HepG2 (cell line): ENCODE data around the gene JPH4. TPM values are rescaled to one million over a fixed set of nuclear protein-coding genes. Genes with fewer than 3 reads are reported as not detected.

ENCODE experiments used
- ARNTL ChIP-seq: sonication (generic); formaldehyde crosslinking; IDR thresholded peaks from 2 replicates; pipeline ENCODE4 v1.4.0; 2020; ENCODE audit warnings: mild to moderate bottlenecking, missing genetic modification reagents
- ASH2L ChIP-seq: fragments of 300-600, 200-600 bp; sonication (generic); IDR thresholded peaks from 2 replicates; pipeline ENCODE4 v1.7.0; 2017; ENCODE audit warnings: low read depth, mild to moderate bottlenecking, moderate library complexity, mixed read lengths, low read length; ENCODE audit not compliant: insufficient read length
- ATAD3A ChIP-seq: sonication (generic); formaldehyde crosslinking; IDR thresholded peaks from 2 replicates; pipeline ENCODE4 v1.4.0; 2020; ENCODE audit warnings: missing genetic modification reagents
- BORCS8-MEF2B ChIP-seq: sonication (generic); formaldehyde crosslinking; IDR thresholded peaks from 2 replicates; pipeline ENCODE4 v1.8.0; 2022; ENCODE audit warnings: mild to moderate bottlenecking, missing genetic modification reagents
- CREB1 ChIP-seq, 2 experiments: fragments of 450-650 bp in 1 of 2; IDR thresholded peaks; 2 replicates each; pipeline ENCODE4 v1.6.1; 2016 to 2017; ENCODE audit warnings: control low read depth in 1 of 2, mild to moderate bottlenecking in 1 of 2, missing compliant biosample characterization in 1 of 2, missing genetic modification characterization in 1 of 2
- DR1 ChIP-seq: sonication (generic); formaldehyde crosslinking; IDR thresholded peaks from 2 replicates; pipeline ENCODE4 v1.8.0; 2021; ENCODE audit warnings: mild to moderate bottlenecking, missing genetic modification reagents, inconsistent platforms
- HIVEP1 ChIP-seq: sonication (generic); formaldehyde crosslinking; IDR thresholded peaks from 2 replicates; pipeline ENCODE4 v1.4.0; 2020; ENCODE audit warnings: mild to moderate bottlenecking, missing genetic modification reagents
- ISX ChIP-seq: sonication (generic); formaldehyde crosslinking; conservative IDR thresholded peaks from 2 replicates; pipeline ENCODE4 v1.5.0; 2020; ENCODE audit warnings: missing genetic modification reagents
- KDM2A ChIP-seq: sonication (generic); formaldehyde crosslinking; IDR thresholded peaks from 2 replicates; pipeline ENCODE4 v1.4.0; 2020; ENCODE audit warnings: low read depth, missing genetic modification reagents, borderline replicate concordance
- NCOR1 ChIP-seq: fragments of 200-600 bp; sonication (generic); IDR thresholded peaks from 2 replicates; pipeline ENCODE4 v1.7.0; 2017; ENCODE audit warnings: antibody characterized with exemption, low read length, borderline replicate concordance
- NFKBIZ ChIP-seq: IDR thresholded peaks from 2 replicates; pipeline ENCODE4 v1.6.1; 2018; ENCODE audit warnings: missing genetic modification reagents, missing compliant biosample characterization
- SMC3 ChIP-seq: IDR thresholded peaks from 2 replicates; pipeline ENCODE4 v1.6.1; 2011; ENCODE audit warnings: low read length, improper control_type of control experiment
- TOE1 ChIP-seq: sonication (generic); formaldehyde crosslinking; IDR thresholded peaks from 2 replicates; pipeline ENCODE4 v1.4.0; 2020; ENCODE audit warnings: mild to moderate bottlenecking, missing genetic modification reagents
- ZBTB7B ChIP-seq: sonication (generic); formaldehyde crosslinking; IDR thresholded peaks from 2 replicates; pipeline ENCODE4 v1.4.0; 2020; ENCODE audit warnings: missing genetic modification reagents
- ZNF282 ChIP-seq: fragments of 450-650 bp; IDR thresholded peaks from 2 replicates; pipeline ENCODE4 v1.6.1; 2018; ENCODE audit not compliant: partially characterized antibody
- ZNF546 ChIP-seq: sonication (generic); formaldehyde crosslinking; conservative IDR thresholded peaks from 2 replicates; pipeline ENCODE4 v1.8.1; 2023; ENCODE audit warnings: mild to moderate bottlenecking, missing genetic modification reagents
- ZNF577 ChIP-seq: sonication (generic); formaldehyde crosslinking; IDR thresholded peaks from 2 replicates; pipeline ENCODE4 v1.4.0; 2020; ENCODE audit warnings: mild to moderate bottlenecking, low read depth, missing genetic modification reagents, borderline replicate concordance
- ZNF605 ChIP-seq: sonication (generic); formaldehyde crosslinking; IDR thresholded peaks from 2 replicates; pipeline ENCODE4 v1.8.0; 2022; ENCODE audit warnings: mild to moderate bottlenecking, missing genetic modification reagents
- polyA plus RNA-seq, 8 experiments: library from polyadenylated mRNA; depleted of rRNA in 3 of 8; stranded (reverse) in 7 of 8; unstranded in 1 of 8; fragments of >200 nt; fragmentation: Illumina TruSeq in 4 of 8; extraction: Trizol in 4 of 8; gene quantifications; 2 replicates each; pipeline versions ENCODE4 v1.2.1 to v1.2.3, GENCODE V29; 2011 to 2016; ENCODE audit warnings: low read depth in 4 of 8, missing spikeins in 1 of 8, mixed read lengths in 1 of 8; ENCODE audit not compliant: insufficient read depth in 1 of 8
- total RNA-seq, 5 experiments: library from RNA; depleted of rRNA; stranded (reverse); fragments of >200 nt; fragmentation: Illumina TruSeq; extraction: Trizol; gene quantifications; 2 replicates each; pipeline ENCODE4 v1.2.3, GENCODE V29; 2016; ENCODE audit warnings: low read depth in 1 of 5
- TF ChIP-seq, protein P1 (sequence below): sonication (generic); formaldehyde crosslinking; IDR thresholded peaks from 2 replicates; pipeline ENCODE4 v1.4.0; 2020; ENCODE audit warnings: missing genetic modification reagents
- TF ChIP-seq, protein P2 (sequence below): sonication (generic); formaldehyde crosslinking; IDR thresholded peaks from 2 replicates; pipeline ENCODE4 v1.5.1; 2020; ENCODE audit warnings: mild to moderate bottlenecking, missing genetic modification reagents, moderate library complexity
- TF ChIP-seq, protein P3 (sequence below): sonication (generic); formaldehyde crosslinking; IDR thresholded peaks from 2 replicates; pipeline ENCODE4 v1.4.0; 2020; ENCODE audit warnings: mild to moderate bottlenecking, missing genetic modification reagents
- TF ChIP-seq, protein P4 (sequence below): sonication (generic); formaldehyde crosslinking; IDR thresholded peaks from 2 replicates; pipeline ENCODE4 v1.5.0; 2020; ENCODE audit warnings: missing genetic modification reagents

The JPH4 gene
- total and polyA plus RNA-seq, 2 of the 13 experiments (the other 11 are each of a cell fraction or from before 2014, with no cell fraction given): 0.08 to 0.22 TPM

DNA sequence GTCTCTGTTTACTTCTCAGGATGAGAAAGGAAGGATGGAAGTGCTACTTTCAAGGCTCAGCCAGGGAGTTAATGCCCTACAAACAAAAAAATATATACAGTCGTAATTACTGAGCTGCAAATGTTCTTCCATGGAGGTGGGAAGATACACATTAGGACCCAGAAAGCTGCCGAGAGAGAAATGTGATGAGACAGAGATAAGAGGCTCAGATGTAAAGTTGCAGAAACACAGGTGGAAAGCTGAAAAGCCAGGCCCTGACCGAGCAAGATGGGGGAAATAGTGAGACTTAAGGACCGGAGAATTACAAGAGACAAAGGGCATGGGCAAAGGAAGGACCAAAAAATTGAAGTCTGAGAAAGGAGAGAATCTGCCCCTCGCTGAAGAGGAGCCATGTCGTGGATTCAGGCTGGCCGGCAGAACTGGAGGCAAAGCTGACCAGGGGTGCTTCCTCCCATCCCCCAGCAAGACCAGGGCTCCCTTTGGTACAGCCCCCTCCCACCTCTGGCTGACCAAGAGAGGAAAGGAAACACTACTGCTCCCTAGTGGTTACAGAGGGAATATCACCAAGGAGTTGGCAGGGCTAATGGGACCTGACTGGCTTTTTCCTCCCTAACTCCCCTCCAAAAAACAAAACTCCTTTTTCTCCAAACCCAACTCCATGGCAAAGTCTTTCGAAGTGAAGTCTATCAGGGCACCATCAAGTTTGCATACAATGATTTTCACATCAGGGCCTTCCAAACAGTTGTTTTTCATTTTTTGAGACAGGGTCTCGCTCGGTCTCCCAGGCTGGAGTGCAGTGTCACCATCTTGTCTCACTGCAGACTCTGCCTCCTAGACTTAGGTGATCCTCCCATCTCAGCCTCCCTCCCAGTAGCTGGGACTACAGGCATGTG is 39.1 kb downstream of the JPH4 start (continued):
- TF ChIP-seq, protein P1, sequence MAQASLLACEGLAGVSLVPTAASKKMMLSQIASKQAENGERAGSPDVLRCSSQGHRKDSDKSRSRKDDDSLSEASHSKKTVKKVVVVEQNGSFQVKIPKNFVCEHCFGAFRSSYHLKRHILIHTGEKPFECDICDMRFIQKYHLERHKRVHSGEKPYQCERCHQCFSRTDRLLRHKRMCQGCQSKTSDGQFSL: 0 out of 2 replicates have a peak, but pooled peaks have one; percentile 31
- TF ChIP-seq, protein P2, sequence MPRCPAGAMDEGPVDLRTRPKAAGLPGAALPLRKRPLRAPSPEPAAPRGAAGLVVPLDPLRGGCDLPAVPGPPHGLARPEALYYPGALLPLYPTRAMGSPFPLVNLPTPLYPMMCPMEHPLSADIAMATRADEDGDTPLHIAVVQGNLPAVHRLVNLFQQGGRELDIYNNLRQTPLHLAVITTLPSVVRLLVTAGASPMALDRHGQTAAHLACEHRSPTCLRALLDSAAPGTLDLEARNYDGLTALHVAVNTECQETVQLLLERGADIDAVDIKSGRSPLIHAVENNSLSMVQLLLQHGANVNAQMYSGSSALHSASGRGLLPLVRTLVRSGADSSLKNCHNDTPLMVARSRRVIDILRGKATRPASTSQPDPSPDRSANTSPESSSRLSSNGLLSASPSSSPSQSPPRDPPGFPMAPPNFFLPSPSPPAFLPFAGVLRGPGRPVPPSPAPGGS: peak; percentile 79; the same call in 1 of the 2 replicates
- TF ChIP-seq ASH2L (no peak), HIVEP1 (0 out of 2 replicates have a peak, but pooled peaks have one; percentile 43), ZNF605 (CRISPR knock-in tag) (no peak), ATAD3A (CRISPR knock-in tag) (no peak), SMC3 (peak; percentile 80), KDM2A (CRISPR knock-in tag) (0 out of 2 replicates have a peak, but pooled peaks have one; percentile 19), NCOR1 (no peak), CREB1 (IDR thresholded peaks at IDR 0.05) (no peak), CREB1 (CRISPR knock-in tag; IDR thresholded peaks at IDR 0.05) (no peak), DR1 (CRISPR knock-in tag) (no peak), ZNF546 (no peak), TOE1 (CRISPR knock-in tag) (no peak), NFKBIZ (CRISPR knock-in tag) (no peak), ZNF577 (CRISPR knock-in tag) (no peak), ZBTB7B (CRISPR knock-in tag) (no peak), BORCS8-MEF2B (CRISPR knock-in tag) (no peak), ISX (no peak), ZNF282 (no peak), ARNTL (CRISPR knock-in tag) (no peak)
- TF ChIP-seq, protein P3, sequence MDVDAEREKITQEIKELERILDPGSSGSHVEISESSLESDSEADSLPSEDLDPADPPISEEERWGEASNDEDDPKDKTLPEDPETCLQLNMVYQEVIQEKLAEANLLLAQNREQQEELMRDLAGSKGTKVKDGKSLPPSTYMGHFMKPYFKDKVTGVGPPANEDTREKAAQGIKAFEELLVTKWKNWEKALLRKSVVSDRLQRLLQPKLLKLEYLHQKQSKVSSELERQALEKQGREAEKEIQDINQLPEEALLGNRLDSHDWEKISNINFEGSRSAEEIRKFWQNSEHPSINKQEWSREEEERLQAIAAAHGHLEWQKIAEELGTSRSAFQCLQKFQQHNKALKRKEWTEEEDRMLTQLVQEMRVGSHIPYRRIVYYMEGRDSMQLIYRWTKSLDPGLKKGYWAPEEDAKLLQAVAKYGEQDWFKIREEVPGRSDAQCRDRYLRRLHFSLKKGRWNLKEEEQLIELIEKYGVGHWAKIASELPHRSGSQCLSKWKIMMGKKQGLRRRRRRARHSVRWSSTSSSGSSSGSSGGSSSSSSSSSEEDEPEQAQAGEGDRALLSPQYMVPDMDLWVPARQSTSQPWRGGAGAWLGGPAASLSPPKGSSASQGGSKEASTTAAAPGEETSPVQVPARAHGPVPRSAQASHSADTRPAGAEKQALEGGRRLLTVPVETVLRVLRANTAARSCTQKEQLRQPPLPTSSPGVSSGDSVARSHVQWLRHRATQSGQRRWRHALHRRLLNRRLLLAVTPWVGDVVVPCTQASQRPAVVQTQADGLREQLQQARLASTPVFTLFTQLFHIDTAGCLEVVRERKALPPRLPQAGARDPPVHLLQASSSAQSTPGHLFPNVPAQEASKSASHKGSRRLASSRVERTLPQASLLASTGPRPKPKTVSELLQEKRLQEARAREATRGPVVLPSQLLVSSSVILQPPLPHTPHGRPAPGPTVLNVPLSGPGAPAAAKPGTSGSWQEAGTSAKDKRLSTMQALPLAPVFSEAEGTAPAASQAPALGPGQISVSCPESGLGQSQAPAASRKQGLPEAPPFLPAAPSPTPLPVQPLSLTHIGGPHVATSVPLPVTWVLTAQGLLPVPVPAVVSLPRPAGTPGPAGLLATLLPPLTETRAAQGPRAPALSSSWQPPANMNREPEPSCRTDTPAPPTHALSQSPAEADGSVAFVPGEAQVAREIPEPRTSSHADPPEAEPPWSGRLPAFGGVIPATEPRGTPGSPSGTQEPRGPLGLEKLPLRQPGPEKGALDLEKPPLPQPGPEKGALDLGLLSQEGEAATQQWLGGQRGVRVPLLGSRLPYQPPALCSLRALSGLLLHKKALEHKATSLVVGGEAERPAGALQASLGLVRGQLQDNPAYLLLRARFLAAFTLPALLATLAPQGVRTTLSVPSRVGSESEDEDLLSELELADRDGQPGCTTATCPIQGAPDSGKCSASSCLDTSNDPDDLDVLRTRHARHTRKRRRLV: no peak
- TF ChIP-seq, protein P4, sequence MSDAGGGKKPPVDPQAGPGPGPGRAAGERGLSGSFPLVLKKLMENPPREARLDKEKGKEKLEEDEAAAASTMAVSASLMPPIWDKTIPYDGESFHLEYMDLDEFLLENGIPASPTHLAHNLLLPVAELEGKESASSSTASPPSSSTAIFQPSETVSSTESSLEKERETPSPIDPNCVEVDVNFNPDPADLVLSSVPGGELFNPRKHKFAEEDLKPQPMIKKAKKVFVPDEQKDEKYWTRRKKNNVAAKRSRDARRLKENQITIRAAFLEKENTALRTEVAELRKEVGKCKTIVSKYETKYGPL (CRISPR knock-in tag): no peak
